T-cell (primary cell): ENCODE measurements around the gene RAET1G. TPM values are rescaled to one million over a fixed set of nuclear protein-coding genes. Genes with fewer than 3 reads are reported as not detected.
"Not testable (repeated sequence)": the region's sequence is repeated elsewhere in the genome, so short reads cannot be mapped to it uniquely, and the experiment has no call there.

Experiments
- ATAC-seq, 4 experiments: fragments of 200-7000 bp in 3 of 4; fragments of 150-1000 bp in 1 of 4; cut with Tn5 transposase; replicated peaks in 1 of 4; 1 replicate in 3 of 4; 2 replicates in 1 of 4; pipeline ENCODE4 v1.10.0; 2021; ENCODE audit warnings: moderate library complexity in 3 of 4, mild to moderate bottlenecking in 2 of 4, moderate number of reproducible peaks in 1 of 4
- CTCF ChIA-PET, 2 donors: fragments of 300-600 bp; sonication (Branson Sonifier 250); formaldehyde crosslinking; loops; one replicate each; lab custom pipeline; 2022; ENCODE audit warnings: antibody characterized with exemption in 2 of 2; lab: Charles Lee
- POLR2A ChIA-PET, 2 donors: fragments of 300-600 bp; sonication (Branson Sonifier 250); formaldehyde crosslinking; loops; one replicate each; lab custom pipeline; 2022; ENCODE audit warnings: antibody characterized with exemption in 2 of 2; lab: Charles Lee
- DNase-seq, 35 experiments: peaks; one replicate each; pipeline versions ENCODE4 v3.0.0 to v3.0.0-alpha.2; 2013 to 2023
- H3K27ac ChIP-seq: one replicate; pipeline ENCODE4 v1.5.1; 2013; ENCODE audit warnings: low read length
- H3K27me3 ChIP-seq, 2 experiments: replicated peaks in 1 of 2; 1 replicate in 1 of 2; 2 replicates in 1 of 2; pipeline versions ENCODE4 v1.6.1 to v1.7.0; 2013; ENCODE audit warnings: low read length in 1 of 2, mixed read lengths in 1 of 2; ENCODE audit not compliant: control insufficient read depth in 2 of 2, insufficient read depth in 2 of 2; ENCODE audit errors: extremely low read depth in 1 of 2
- H3K36me3 ChIP-seq, 2 donors: 1 replicate in 1 of 2; 2 replicates in 1 of 2; pipeline versions ENCODE4 v1.6.1 to v1.7.0; 2013; ENCODE audit warnings: low read length in 1 of 2; ENCODE audit not compliant: control insufficient read depth in 2 of 2, insufficient read depth in 1 of 2; ENCODE audit errors: extremely low read depth in 1 of 2
- H3K4me1 ChIP-seq, 2 experiments: 1 replicate in 1 of 2; 2 replicates in 1 of 2; pipeline versions ENCODE4 v1.6.1 to v1.7.0; 2013; ENCODE audit warnings: low read length in 2 of 2, mixed read lengths in 1 of 2; ENCODE audit not compliant: insufficient read depth in 2 of 2, control insufficient read depth in 1 of 2; ENCODE audit errors: extremely low read depth in 1 of 2
- H3K4me3 ChIP-seq, 2 donors: 1 replicate in 1 of 2; 2 replicates in 1 of 2; pipeline versions ENCODE4 v1.5.1 to v1.7.0; 2013; ENCODE audit warnings: mild to moderate bottlenecking in 2 of 2, low read length in 1 of 2, moderate library complexity in 1 of 2; ENCODE audit not compliant: control insufficient read depth in 1 of 2; ENCODE audit errors: extremely low read depth in 1 of 2
- H3K9me3 ChIP-seq: 2 replicates; pipeline ENCODE4 v1.7.0; 2013
- H3K27ac Mint-ChIP-seq, 2 donors: one replicate each; pipeline ENCODE4 v1.8.0; 2020 to 2021; ENCODE audit warnings: mild to moderate bottlenecking in 2 of 2, mixed read lengths in 2 of 2
- H3K27me3 Mint-ChIP-seq, 2 donors: one replicate each; pipeline ENCODE4 v1.8.0; 2021 to 2022; ENCODE audit warnings: mixed read lengths in 2 of 2
- H3K36me3 Mint-ChIP-seq: one replicate; pipeline ENCODE4 v1.8.0; 2021; ENCODE audit warnings: mixed read lengths
- H3K4me1 Mint-ChIP-seq, 3 donors: one replicate each; pipeline ENCODE4 v1.8.0; 2020 to 2022; ENCODE audit warnings: mixed read lengths in 3 of 3, mild to moderate bottlenecking in 1 of 3
- H3K4me3 Mint-ChIP-seq, 3 donors: one replicate each; pipeline ENCODE4 v1.8.0; 2020 to 2022; ENCODE audit warnings: mild to moderate bottlenecking in 3 of 3, mixed read lengths in 3 of 3, moderate library complexity in 3 of 3
- H3K9me3 Mint-ChIP-seq, 3 donors: one replicate each; pipeline ENCODE4 v1.8.0; 2020 to 2022; ENCODE audit warnings: mixed read lengths in 3 of 3
- WGBS: methylation state at CpG from one replicate; pipeline ENCODE4 v1.1.5; 2013; ENCODE audit warnings: missing lambda C conversion rate; ENCODE audit not compliant: insufficient coverage; 5-methylcytosine and 5-hydroxymethylcytosine counted together
- total RNA-seq, 35 experiments: library from RNA in 6 of 35; stranded (reverse) in 6 of 35; fragments of 120-200 nt in 1 of 35; gene quantifications; one replicate each; pipeline versions ENCODE4 v1.2.1 to v1.2.4 and lab custom pipeline; 2013 to 2026

Gene RAET1G
- total RNA-seq, 5 donors from 2014 or later (not counting 1 experiment from before 2014, with no cell fraction given) = not detected

GRCh38 chr6:149948616-149949015 is 25.7 kb upstream of the RAET1G start:
- H3K27ac Mint-ChIP-seq = no peak overlapping the region

GRCh38 chr6:149948011-149948410 is 25.1 kb upstream of the RAET1G start:
- no peaks in the 10 kb centered on the region for H3K36me3 ChIP-seq
- POLR2A ChIA-PET = no interaction called here
- DNase-seq = no peak
- WGBS = no CpG with 5 or more reads among the region's 1 CpG
- CTCF ChIA-PET = interaction anchor here in 1 of 2 donors (0.6 kb wide), 1 partner anchor 58 kb away, joined by 3 read pairs; no protein-coding TSS in a partner anchor
- Mint-ChIP-seq H3K4me1 (peaks cover 0 to 2% (median 0%) of the 10 kb centered on the region in 3 donors), H3K27ac (no peak overlapping the region), H3K36me3 (no peaks in the 10 kb centered on the region), H3K4me3 (no peak overlapping the region), H3K27me3 (peaks cover 41 to 50% of the 10 kb centered on the region in 2 donors), H3K9me3 (no peaks in the 10 kb centered on the region)
- H3K9me3 ChIP-seq = no peaks in the 10 kb centered on the region
- H3K4me1 ChIP-seq = no peaks in the 10 kb centered on the region
- no peak overlapping the region for H3K27ac ChIP-seq
- H3K4me3 ChIP-seq = no peak overlapping the region
- H3K27me3 ChIP-seq = peaks cover 11 to 33% of the 10 kb centered on the region in 2 experiments
- no peak for ATAC-seq

More at GRCh38 chr6:149948616-149949015, 25.7 kb upstream of the RAET1G start:
- Histone ChIP-seq H3K4me3 (no peak overlapping the region), H3K27me3 (peaks cover 11 to 36% of the 10 kb centered on the region in 2 experiments), H3K9me3 (no peaks in the 10 kb centered on the region), H3K27ac (no peak overlapping the region), H3K4me1 (peaks cover 0 to 1% of the 10 kb centered on the region in 2 experiments), H3K36me3 (no peaks in the 10 kb centered on the region)
- no peak overlapping the region for H3K4me3 Mint-ChIP-seq
- DNase-seq = no peak
- ChIA-PET CTCF (no interaction called here), POLR2A (no interaction called here)
- ATAC-seq = no peak
- H3K27me3 Mint-ChIP-seq = peaks cover 47 to 54% of the 10 kb centered on the region in 2 donors
- no peaks in the 10 kb centered on the region for H3K9me3 Mint-ChIP-seq
- H3K36me3 Mint-ChIP-seq = no peaks in the 10 kb centered on the region
- WGBS = 75% methylated on average over 5 of the region's 5 CpGs
- H3K4me1 Mint-ChIP-seq = peaks cover 0 to 3% (median under 1%) of the 10 kb centered on the region in 3 donors

- H3K9me3 Mint-ChIP-seq, H3K36me3 ChIP-seq, H3K9me3 ChIP-seq, H3K36me3 Mint-ChIP-seq, H3K4me3 ChIP-seq, CTCF ChIA-PET, H3K4me1 Mint-ChIP-seq, H3K27ac ChIP-seq, H3K4me1 ChIP-seq, DNase-seq, H3K27ac Mint-ChIP-seq, H3K4me3 Mint-ChIP-seq, POLR2A ChIA-PET, ATAC-seq: not testable (repeated sequence)
- H3K27me3 ChIP-seq = peaks cover 9 to 31% of the 10 kb centered on the region in 2 experiments
- no CpG with 5 or more reads among the region's 1 CpG for WGBS
- H3K27me3 Mint-ChIP-seq = peaks cover 36 to 46% of the 10 kb centered on the region in 2 donors
Measured at GRCh38 chr6:149947533-149947932, 24.6 kb upstream of the RAET1G start.

- H3K27ac ChIP-seq, H3K36me3 Mint-ChIP-seq, ATAC-seq, H3K36me3 ChIP-seq, H3K9me3 ChIP-seq, H3K4me1 ChIP-seq, H3K4me3 ChIP-seq, CTCF ChIA-PET, POLR2A ChIA-PET, H3K27ac Mint-ChIP-seq, H3K9me3 Mint-ChIP-seq, DNase-seq, H3K4me3 Mint-ChIP-seq: not testable (repeated sequence)
- H3K27me3 ChIP-seq = peaks cover 4 to 33% of the 10 kb centered on the region in 2 experiments
- WGBS = 70% methylated on average over 5 of the region's 7 CpGs
- Mint-ChIP-seq H3K27me3 (peaks cover 27 to 39% of the 10 kb centered on the region in 2 donors), H3K4me1 (peaks cover 6 to 12% (median 8%) of the 10 kb centered on the region in 3 donors)
Measured at GRCh38 chr6:149946631-149947030, 23.7 kb upstream of the RAET1G start.

DNA sequence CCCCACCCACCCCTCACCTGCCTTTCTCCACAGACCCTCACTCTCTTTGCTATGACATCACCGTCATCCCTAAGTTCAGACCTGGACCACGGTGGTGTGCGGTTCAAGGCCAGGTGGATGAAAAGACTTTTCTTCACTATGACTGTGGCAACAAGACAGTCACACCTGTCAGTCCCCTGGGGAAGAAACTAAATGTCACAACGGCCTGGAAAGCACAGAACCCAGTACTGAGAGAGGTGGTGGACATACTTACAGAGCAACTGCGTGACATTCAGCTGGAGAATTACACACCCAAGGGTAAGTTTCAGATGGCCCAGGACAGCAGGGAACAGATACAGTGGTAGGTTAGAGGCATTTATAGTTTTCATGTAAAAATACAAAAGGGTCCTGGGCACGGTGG is 22.4 kb upstream of the RAET1G start:
- H3K27ac Mint-ChIP-seq, H3K4me3 Mint-ChIP-seq, H3K4me3 ChIP-seq, ATAC-seq, H3K9me3 ChIP-seq, POLR2A ChIA-PET, H3K36me3 Mint-ChIP-seq, H3K36me3 ChIP-seq, H3K9me3 Mint-ChIP-seq, CTCF ChIA-PET, H3K27ac ChIP-seq, DNase-seq: not testable (repeated sequence)
- H3K4me1 Mint-ChIP-seq = peaks cover 13 to 23% (median 16%) of the 10 kb centered on the region in 3 donors
- H3K4me1 ChIP-seq = peaks cover 0 to 18% of the 10 kb centered on the region in 2 experiments
- peaks cover 4 to 33% of the 10 kb centered on the region in 2 experiments for H3K27me3 ChIP-seq
- WGBS = no CpG with 5 or more reads among the region's 6 CpGs
- peaks cover 18 to 30% of the 10 kb centered on the region in 2 donors for H3K27me3 Mint-ChIP-seq

GRCh38 chr6:149943321-149943720 is 20.4 kb upstream of the RAET1G start:
- Histone ChIP-seq H3K4me1 (peaks cover 0 to 29% of the 10 kb centered on the region in 2 experiments), H3K27me3 (peaks cover 7 to 44% of the 10 kb centered on the region in 2 experiments)
- DNase-seq, H3K9me3 Mint-ChIP-seq, H3K9me3 ChIP-seq, POLR2A ChIA-PET, H3K4me3 ChIP-seq, H3K36me3 Mint-ChIP-seq, H3K36me3 ChIP-seq, ATAC-seq, CTCF ChIA-PET, H3K27ac ChIP-seq, H3K27ac Mint-ChIP-seq: not testable (repeated sequence)
- H3K4me3 Mint-ChIP-seq = peak overlapping the region; percentile 28 to 93 (median 91)
- peaks cover 23 to 39% (median 30%) of the 10 kb centered on the region in 3 donors for H3K4me1 Mint-ChIP-seq
- WGBS = 66% methylated on average over 3 of the region's 5 CpGs
- peaks cover 24 to 37% of the 10 kb centered on the region in 2 donors for H3K27me3 Mint-ChIP-seq
